HG03066 (cell line): ENCODE measurements around the gene FAM151B.
"Not testable (repeated sequence)": the region's sequence is repeated elsewhere in the genome, so short reads cannot be mapped to it uniquely, and the experiment has no call there.

Experiments
- ATAC-seq: cut with Tn5 transposase; IDR thresholded peaks from one replicate; pipeline ENCODE4 v1.9.1; 2021; ENCODE audit warnings: low read depth; ENCODE audit not compliant: unreplicated experiment

FAM151B gene

GRCh38 chr5:80580291-80580690 lies 92.4 kb downstream of the FAM151B start:
- ATAC-seq = not testable (repeated sequence)

GRCh38 chr5:80584770-80585169 lies 96.9 kb downstream of the FAM151B start:
- ATAC-seq = no peak

- no peak for ATAC-seq
Observed at GRCh38 chr5:80588858-80589540, 101.1 kb downstream of the FAM151B start.

- ATAC-seq = no peak
Observed at GRCh38 chr5:80590766-80591165, 102.9 kb downstream of the FAM151B start.

GRCh38 chr5:80591352-80591751 lies 103.5 kb downstream of the FAM151B start:
- no peak for ATAC-seq

GRCh38 chr5:80592105-80592504 lies 104.2 kb downstream of the FAM151B start:
- ATAC-seq = no peak
